Fibroblast of pulmonary artery (primary cell): ENCODE measurements around the gene NISCH.

Source experiments
- DNase-seq: peaks from one replicate; pipeline ENCODE4 v3.0.0-alpha.2; 2010; ENCODE audit warnings: low read depth
- H3K4me3 ChIP-seq: replicated peaks from 2 replicates; pipeline ENCODE4 v1.5.1; 2011; ENCODE audit warnings: low read depth, mild to moderate bottlenecking, control low read depth, low read length, moderate library complexity
- TF ChIP-seq, protein P1 (sequence below): IDR thresholded peaks from 2 replicates; pipeline ENCODE4 v1.5.1; 2011; ENCODE audit warnings: mild to moderate bottlenecking, control low read depth, low read length, inconsistent platforms; ENCODE audit errors: missing control alignments

NISCH gene

DNA sequence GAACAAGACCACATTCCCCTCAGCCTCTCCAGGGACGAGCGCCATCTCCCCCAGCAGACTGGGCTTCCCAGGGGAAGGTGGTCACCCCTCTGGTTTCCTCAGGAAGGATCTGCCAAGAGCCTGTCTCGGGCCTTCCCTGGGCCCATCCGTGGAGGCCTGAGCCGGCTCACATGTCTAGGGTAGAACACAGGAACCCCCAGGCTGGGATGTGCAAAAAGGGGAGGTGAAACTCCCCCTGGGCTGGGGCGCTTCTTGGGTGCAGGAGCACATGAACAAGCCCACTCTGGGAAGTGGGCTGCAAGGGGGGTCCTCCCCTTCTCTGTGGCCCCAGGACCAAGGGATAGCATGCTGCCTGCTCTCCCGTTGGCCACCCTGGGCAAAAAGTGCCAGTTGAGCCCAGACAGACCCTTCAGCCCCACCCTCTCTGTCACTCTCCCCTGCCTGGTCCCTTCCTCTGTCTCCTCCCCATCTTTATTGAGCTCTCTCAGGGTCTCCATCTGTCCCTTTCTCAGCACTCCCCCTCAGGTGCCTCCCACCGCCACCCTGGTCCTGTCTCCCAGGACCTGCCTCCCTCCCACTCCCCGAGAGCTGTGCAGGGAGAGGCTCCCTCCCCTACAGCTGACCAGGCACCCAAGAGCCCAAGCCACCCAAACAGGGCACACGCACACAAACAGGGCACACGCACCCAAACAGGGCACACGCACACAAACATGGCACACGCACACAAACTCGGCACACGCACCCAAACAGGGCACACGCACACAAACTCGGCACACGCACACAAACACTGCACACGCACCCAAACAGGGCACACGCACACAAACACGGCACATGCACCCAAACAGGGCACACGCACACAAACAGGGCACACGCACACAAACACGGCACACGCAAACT lies 11.4 kb upstream of the NISCH start:
- H3K4me3 ChIP-seq: no peak overlapping the region
- TF ChIP-seq, protein P1, sequence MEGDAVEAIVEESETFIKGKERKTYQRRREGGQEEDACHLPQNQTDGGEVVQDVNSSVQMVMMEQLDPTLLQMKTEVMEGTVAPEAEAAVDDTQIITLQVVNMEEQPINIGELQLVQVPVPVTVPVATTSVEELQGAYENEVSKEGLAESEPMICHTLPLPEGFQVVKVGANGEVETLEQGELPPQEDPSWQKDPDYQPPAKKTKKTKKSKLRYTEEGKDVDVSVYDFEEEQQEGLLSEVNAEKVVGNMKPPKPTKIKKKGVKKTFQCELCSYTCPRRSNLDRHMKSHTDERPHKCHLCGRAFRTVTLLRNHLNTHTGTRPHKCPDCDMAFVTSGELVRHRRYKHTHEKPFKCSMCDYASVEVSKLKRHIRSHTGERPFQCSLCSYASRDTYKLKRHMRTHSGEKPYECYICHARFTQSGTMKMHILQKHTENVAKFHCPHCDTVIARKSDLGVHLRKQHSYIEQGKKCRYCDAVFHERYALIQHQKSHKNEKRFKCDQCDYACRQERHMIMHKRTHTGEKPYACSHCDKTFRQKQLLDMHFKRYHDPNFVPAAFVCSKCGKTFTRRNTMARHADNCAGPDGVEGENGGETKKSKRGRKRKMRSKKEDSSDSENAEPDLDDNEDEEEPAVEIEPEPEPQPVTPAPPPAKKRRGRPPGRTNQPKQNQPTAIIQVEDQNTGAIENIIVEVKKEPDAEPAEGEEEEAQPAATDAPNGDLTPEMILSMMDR: no peak
- no peak for DNase-seq

DNA sequence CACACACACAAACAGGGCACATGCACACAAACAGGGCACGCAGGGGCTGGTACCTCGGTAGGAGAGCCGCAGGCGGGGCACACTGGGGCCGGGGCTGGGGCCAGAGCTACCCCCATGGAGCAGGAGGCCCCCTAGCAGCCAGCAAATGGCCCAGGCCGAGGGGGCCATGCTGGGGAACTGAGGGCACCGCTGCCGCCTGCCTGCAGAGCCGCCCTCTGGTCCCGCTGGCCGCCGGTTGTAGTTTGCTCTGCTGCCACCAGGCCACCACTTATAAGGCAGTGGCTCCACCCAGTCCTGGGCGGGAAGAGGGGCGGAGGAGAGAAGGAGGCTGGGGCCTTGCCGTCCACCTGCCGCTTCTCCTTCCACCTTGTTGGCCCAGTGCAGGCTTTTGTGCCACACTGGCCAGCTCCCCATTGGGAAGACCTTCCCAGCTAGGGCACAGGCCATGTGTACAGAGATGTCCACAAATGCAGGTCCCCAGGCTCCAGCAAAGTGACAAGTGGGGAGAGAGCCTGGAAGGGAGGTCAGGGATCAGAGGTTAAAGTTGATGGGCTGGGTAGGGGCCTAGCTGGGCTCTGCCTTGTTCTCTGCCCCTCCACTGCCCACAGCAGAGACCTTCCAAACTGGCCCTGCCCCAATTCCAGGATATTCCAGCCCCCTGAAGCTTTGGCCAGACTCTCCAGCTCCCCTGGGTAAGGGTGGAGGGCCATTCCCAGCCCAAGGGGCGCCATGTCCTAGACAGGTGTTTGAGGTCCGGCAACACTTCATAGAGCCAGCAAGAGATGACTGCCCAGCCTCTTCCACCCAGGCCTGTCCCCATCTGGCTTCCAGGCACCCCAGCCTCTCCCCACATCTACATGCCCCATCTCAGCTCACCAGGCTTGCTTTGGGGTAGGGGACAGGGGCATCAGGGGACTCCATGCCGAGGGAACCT lies 10.3 kb upstream of the NISCH start, which contains the start of gene SEMA3G:
Gene SEMA3G (minus strand): TSS at position 244 of the 934 bp plus-strand sequence. CDS start 76 bp downstream, at position 168.
- TF ChIP-seq, protein P1: peak; percentile 43
- DNase-seq: peak; percentile 54
- no peak within 1 kb of the TSS for H3K4me3 ChIP-seq

DNA sequence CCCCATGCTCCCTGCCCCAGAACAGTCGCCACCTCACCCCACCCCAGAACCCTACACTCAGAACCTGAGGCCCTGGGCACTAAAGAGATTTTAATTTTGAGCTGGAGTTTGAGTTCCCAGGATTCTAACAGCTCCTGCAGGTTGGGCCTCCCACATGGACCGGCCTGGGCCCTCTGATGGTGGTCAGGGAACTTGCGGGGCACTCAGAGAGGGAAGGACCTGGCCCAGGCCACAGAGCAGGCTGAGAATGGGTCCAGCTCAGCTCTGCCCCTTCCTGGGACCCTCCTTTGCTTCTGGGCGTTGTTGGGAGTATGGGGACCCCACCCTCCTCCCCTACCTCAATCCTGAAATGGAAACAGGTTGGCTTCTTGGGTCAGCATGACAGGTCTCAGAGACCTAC lies 9.4 kb upstream of the NISCH start:
- H3K4me3 ChIP-seq: no peak overlapping the region
- DNase-seq: no peak
- TF ChIP-seq, protein P1: no peak

DNA sequence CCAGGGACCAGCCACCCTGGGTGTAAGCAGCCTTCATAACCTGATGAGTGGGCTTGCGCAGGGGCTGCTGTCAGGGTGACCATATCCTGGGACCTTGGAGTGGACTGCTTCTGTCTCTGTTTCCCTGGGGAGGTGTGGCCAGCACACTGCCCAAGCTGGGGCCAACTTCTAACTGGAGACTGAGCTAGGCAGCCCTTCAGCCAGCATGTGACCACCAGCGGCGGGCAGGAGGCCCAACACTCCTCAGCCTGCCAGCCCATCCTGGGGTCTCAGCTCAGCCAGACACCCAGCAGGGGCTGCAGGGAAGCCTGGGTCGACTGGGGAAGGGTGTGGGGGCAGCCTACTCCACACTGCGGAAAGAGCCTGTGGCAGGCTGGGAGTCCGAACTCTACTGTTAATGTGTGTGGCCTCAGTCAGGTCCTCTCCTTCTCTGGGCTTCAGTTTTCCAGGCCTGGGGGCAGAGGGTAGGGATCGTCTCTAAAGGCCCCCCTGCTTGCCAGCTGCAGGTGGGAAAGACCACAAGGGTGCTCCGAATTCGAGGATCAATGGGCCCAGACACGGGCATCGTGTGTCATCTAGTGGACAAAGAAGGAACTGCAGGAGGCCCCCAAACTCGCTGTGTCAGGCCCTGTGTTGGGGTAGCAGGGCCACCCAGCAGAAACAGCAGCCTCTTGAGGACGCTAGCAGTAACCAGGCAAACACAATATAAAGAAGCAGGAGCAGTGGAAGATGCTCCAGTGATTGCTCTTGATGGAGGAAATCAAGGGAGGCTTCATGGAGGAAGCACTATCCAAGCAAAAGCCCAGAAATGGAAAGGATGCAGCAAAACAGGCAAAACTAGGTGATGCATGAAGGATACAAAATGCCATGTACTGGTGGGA lies 8.5 kb upstream of the NISCH start:
- TF ChIP-seq, protein P1: no peak
- no peak overlapping the region for H3K4me3 ChIP-seq
- DNase-seq: peak; percentile 59

DNA sequence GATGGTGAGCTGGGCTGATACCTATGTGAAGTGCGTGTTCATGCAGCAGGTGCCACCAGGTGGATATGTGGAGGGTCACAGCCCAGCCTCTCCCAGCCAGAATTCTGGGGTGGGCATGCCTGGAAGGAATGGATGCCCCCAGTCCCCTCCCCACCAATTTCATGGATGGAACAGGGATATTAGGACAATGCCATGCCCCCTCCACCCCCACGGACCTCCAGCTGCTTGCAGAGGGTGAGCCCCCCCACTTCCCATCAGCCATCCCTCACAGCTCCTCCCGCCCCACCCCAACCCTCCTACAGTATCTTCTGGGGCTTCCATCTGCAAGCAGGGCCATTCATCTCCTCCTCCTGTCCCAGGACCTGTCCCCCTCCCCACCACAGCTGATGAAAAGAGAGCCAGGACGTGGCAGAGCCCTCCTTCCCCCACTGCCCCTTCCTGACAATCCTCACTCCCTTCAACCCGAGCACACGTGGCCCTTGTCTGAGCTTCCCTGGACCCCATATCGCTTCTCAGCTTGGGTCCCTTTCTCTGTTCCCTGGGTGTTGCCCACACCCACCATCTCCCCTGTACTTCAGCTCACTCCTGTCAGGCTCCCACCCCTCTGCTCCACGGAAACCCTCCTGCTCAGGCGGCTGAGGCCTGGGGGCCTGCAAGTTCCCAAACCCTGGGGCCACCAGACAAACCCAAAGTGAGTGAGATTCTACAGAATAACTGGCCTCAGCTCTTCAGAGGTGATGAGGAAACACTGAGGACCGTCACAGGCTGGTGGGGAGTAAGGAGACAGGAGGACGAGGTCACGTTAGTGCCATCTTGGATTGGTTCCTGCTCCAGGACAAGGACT lies 7.7 kb upstream of the NISCH start:
- TF ChIP-seq, protein P1: no peak
- H3K4me3 ChIP-seq: no peak overlapping the region

More for the DNA sequence above, 7.7 kb upstream of the NISCH start:
- no peak for DNase-seq
